A673 (cell line): ENCODE data around the gene HDDC3.

Source experiments
- CTCF ChIP-seq: fragments of 300-800, 200-600 bp; sonication (generic); conservative IDR thresholded peaks from 2 replicates; pipeline ENCODE4 v1.5.1; 2017; ENCODE audit warnings: low read depth, mild to moderate bottlenecking, antibody characterized with exemption, low read length, moderate library complexity, mixed read lengths
- EZH2 ChIP-seq: fragments of 200-600 bp; sonication (generic); IDR thresholded peaks from 2 replicates; pipeline ENCODE4 v1.6.1; 2017; ENCODE audit warnings: borderline replicate concordance, low read depth, mild to moderate bottlenecking, mixed read lengths, antibody characterized with exemption, low read length; ENCODE audit not compliant: poor library complexity, severe bottlenecking

- TF ChIP-seq CTCF = no peak
- no peak for TF ChIP-seq EZH2
These were observed 40.9 kb downstream of the HDDC3 start for GRCh38 chr15:90891346-90891949.
